IMR-90 (cell line): ENCODE results near the gene DNAJB5. TPM values are rescaled to one million over a fixed set of nuclear protein-coding genes. Genes with fewer than 3 reads are reported as not detected.

Experiments
- ATAC-seq: fragments of 200-7000 bp; cut with Tn5 transposase; 2 replicates; pipeline ENCODE4 v1.9.1; 2020; ENCODE audit warnings: low read depth, mild to moderate bottlenecking, moderate library complexity
- BruUV-seq: library from RNA; stranded (reverse); fragments of 400-500 nt; replicated peaks from 2 replicates; lab custom pipeline; 2021; lab: Mats Ljungman, UMichigan
- CTCF ChIA-PET: fragments of 300-600 bp; formaldehyde crosslinking; extraction: SDS; loops from one replicate; lab custom pipeline; 2021; ENCODE audit warnings: antibody characterized with exemption; lab: Yijun Ruan, JAX
- POLR2A ChIA-PET: fragments of 300-600 bp; sonication (Branson Sonifier 250); formaldehyde crosslinking; loops from one replicate; lab custom pipeline; 2022; ENCODE audit warnings: antibody characterized with exemption; ENCODE audit not compliant: unreplicated experiment; lab: Charles Lee
- DNase-seq: peaks from one replicate; pipeline ENCODE4 v3.0.0; 2013
- H2AFZ ChIP-seq: replicated peaks from 2 replicates; pipeline ENCODE3; 2013; ENCODE audit warnings: low read length, mild to moderate bottlenecking; ENCODE audit not compliant: poor library complexity
- H2AK5ac ChIP-seq: 2 replicates; pipeline ENCODE4 v1.6.1; 2013; ENCODE audit warnings: low read depth, low read length, inconsistent platforms
- H2AK9ac ChIP-seq: replicated peaks from 2 replicates; pipeline ENCODE3; 2013; ENCODE audit warnings: mild to moderate bottlenecking, low read depth, low read length, moderate library complexity; ENCODE audit not compliant: poor library complexity
- H2BK120ac ChIP-seq: 2 replicates; pipeline ENCODE4 v1.6.1; 2013; ENCODE audit warnings: low read depth, low read length, inconsistent platforms
- H2BK15ac ChIP-seq: 3 replicates; pipeline ENCODE4 v1.6.1; 2013; ENCODE audit warnings: low read depth, low read length, inconsistent platforms
- H2BK20ac ChIP-seq: 2 replicates; pipeline ENCODE4 v1.6.1; 2013; ENCODE audit warnings: low read depth, mild to moderate bottlenecking, inconsistent platforms, low read length, moderate library complexity
- H2BK5ac ChIP-seq: 2 replicates; pipeline ENCODE4 v1.6.1; 2013; ENCODE audit warnings: mild to moderate bottlenecking, low read depth, low read length, inconsistent platforms; ENCODE audit not compliant: poor library complexity, severe bottlenecking
- H3K14ac ChIP-seq: replicated peaks from 2 replicates; pipeline ENCODE4 v1.6.1; 2013; ENCODE audit warnings: low read depth, low read length, inconsistent platforms
- H3K18ac ChIP-seq: 2 replicates; pipeline ENCODE4 v1.6.1; 2013; ENCODE audit warnings: low read depth, low read length, control low read depth
- H3K23ac ChIP-seq: 2 replicates; pipeline ENCODE4 v1.6.1; 2013; ENCODE audit warnings: low read depth, low read length, inconsistent platforms
- H3K27ac ChIP-seq: 2 replicates; pipeline ENCODE4 v1.5.1; 2013; ENCODE audit warnings: mild to moderate bottlenecking, control low read depth, low read length; ENCODE audit not compliant: insufficient read depth
- H3K27me3 ChIP-seq: 2 replicates; pipeline ENCODE4 v1.6.1; 2013; ENCODE audit warnings: low read length; ENCODE audit not compliant: control insufficient read depth, insufficient read depth
- H3K36me3 ChIP-seq: 2 replicates; pipeline ENCODE4 v1.6.1; 2013; ENCODE audit warnings: low read length, mixed read lengths; ENCODE audit not compliant: control insufficient read depth, insufficient read depth
- H3K4ac ChIP-seq: 2 replicates; pipeline ENCODE4 v1.6.1; 2013; ENCODE audit warnings: low read depth, low read length, inconsistent platforms
- H3K4me1 ChIP-seq: 2 replicates; pipeline ENCODE4 v1.6.1; 2013; ENCODE audit warnings: low read length, mixed read lengths; ENCODE audit not compliant: control insufficient read depth, insufficient read depth
- H3K4me2 ChIP-seq: 2 replicates; pipeline ENCODE4 v1.6.1; 2013; ENCODE audit warnings: low read depth, mild to moderate bottlenecking, control low read depth, low read length, moderate library complexity
- H3K4me3 ChIP-seq: 2 replicates; pipeline ENCODE4 v1.5.1; 2013; ENCODE audit warnings: low read depth, mild to moderate bottlenecking, control low read depth, low read length, moderate library complexity; ENCODE audit not compliant: insufficient read depth
- H3K56ac ChIP-seq: 2 replicates; pipeline ENCODE4 v1.6.1; 2013; ENCODE audit warnings: low read length, inconsistent platforms; ENCODE audit not compliant: insufficient read depth; ENCODE audit errors: extremely low read depth
- H3K79me1 ChIP-seq, 2 experiments: 2 replicates each; pipeline ENCODE4 v1.6.1; 2013; ENCODE audit warnings: low read length in 2 of 2, inconsistent platforms in 1 of 2, low read depth in 1 of 2
- H3K9ac ChIP-seq: 2 replicates; pipeline ENCODE4 v1.6.1; 2013; ENCODE audit warnings: low read depth, low read length, control low read depth
- H3K9me1 ChIP-seq: 2 replicates; pipeline ENCODE4 v1.6.1; 2013; ENCODE audit warnings: low read length, inconsistent platforms; ENCODE audit not compliant: insufficient read depth
- H3K9me3 ChIP-seq: 2 replicates; pipeline ENCODE4 v1.6.1; 2013; ENCODE audit warnings: low read length; ENCODE audit not compliant: control insufficient read depth, insufficient read depth
- H4K20me1 ChIP-seq: 2 replicates; pipeline ENCODE4 v1.6.1; 2013; ENCODE audit warnings: low read length, inconsistent platforms; ENCODE audit not compliant: insufficient read depth
- H4K5ac ChIP-seq: 2 replicates; pipeline ENCODE4 v1.6.1; 2013; ENCODE audit warnings: mild to moderate bottlenecking, low read depth, low read length, control low read depth
- H4K8ac ChIP-seq, 2 experiments: 2 replicates each; pipeline ENCODE4 v1.6.1; 2013; ENCODE audit warnings: low read depth in 2 of 2, low read length in 2 of 2, control low read depth in 1 of 2, inconsistent platforms in 1 of 2
- H4K91ac ChIP-seq: 2 replicates; pipeline ENCODE4 v1.6.1; 2013; ENCODE audit warnings: low read depth, low read length, inconsistent platforms; ENCODE audit not compliant: insufficient read depth
- BHLHE40 ChIP-seq: fragments of 150-350 bp; IDR thresholded peaks from 2 replicates; pipeline ENCODE4 v1.6.1; 2016; ENCODE audit warnings: mild to moderate bottlenecking, low read depth, low read length
- CHD1 ChIP-seq: IDR thresholded peaks from 2 replicates; pipeline ENCODE4 v1.6.1; 2012; ENCODE audit warnings: low read depth, low read length, improper control_type of control experiment
- CTCF ChIP-seq: conservative IDR thresholded peaks from 2 replicates; pipeline ENCODE4 v1.5.1; 2012; ENCODE audit warnings: mild to moderate bottlenecking, low read depth, low read length, improper control_type of control experiment
- MAFK ChIP-seq: IDR thresholded peaks from 2 replicates; pipeline ENCODE4 v1.6.1; 2012; ENCODE audit warnings: low read depth, low read length, improper control_type of control experiment
- RAD21 ChIP-seq: IDR thresholded peaks from 2 replicates; pipeline ENCODE4 v1.6.1; 2012; ENCODE audit warnings: low read length, improper control_type of control experiment
- SMC3 ChIP-seq: fragments of 150-350 bp; IDR thresholded peaks from 2 replicates; pipeline ENCODE4 v1.6.1; 2016; ENCODE audit warnings: low read depth, mild to moderate bottlenecking, antibody characterized with exemption, low read length, moderate library complexity
- WGBS, 2 experiments: methylation state at CpG; one replicate each; pipeline versions ENCODE4 v1.1.5 to v1.1.7; 2013; ENCODE audit warnings: missing lambda C conversion rate in 2 of 2; ENCODE audit not compliant: insufficient read length in 1 of 2; ENCODE audit errors: extremely low coverage in 2 of 2; 5-methylcytosine and 5-hydroxymethylcytosine counted together
- dilution Hi-C: fragments of 300-500 bp; cut with HindIII; formaldehyde crosslinking; loops from one replicate; pipeline ENCODE4 v1.14.3; 2018; ENCODE audit warnings: low sequenced_read_pairs; ENCODE audit not compliant: unreplicated experiment
- in situ Hi-C: fragments of 300-500 bp; cut with MboI; formaldehyde crosslinking; loops from 3 replicates; pipeline ENCODE4 v1.14.3; 2019; ENCODE audit warnings: low sequenced_read_pairs, inconsistent platforms, mixed read lengths
- intact Hi-C: fragments of 100-400 bp; cut with micrococcal nuclease; formaldehyde crosslinking; loops from 2 replicates; pipeline ENCODE4 v1.10.0; 2022
- polyA plus RNA-seq, 3 experiments: library from polyadenylated mRNA; depleted of rRNA; stranded (reverse); fragments of >200 nt; gene quantifications; 2 replicates each; pipeline ENCODE4 v1.2.3, GENCODE V29; 2012; ENCODE audit warnings: low replicate concordance in 1 of 3
- total RNA-seq: library from RNA; depleted of rRNA; stranded (reverse); fragments of >200 nt; gene quantifications from 2 replicates; pipeline ENCODE4 v1.2.3, GENCODE V29; 2012
- TF ChIP-seq, protein P1 (sequence below): fragments of 150-350 bp; IDR thresholded peaks from 2 replicates; pipeline ENCODE4 v1.6.1; 2017; ENCODE audit warnings: mild to moderate bottlenecking, antibody characterized with exemption, low read length, low read depth

Gene DNAJB5
- total and polyA plus RNA-seq, 2 of the 4 experiments (the other 2 are of a cell fraction), result 11.4 to 14.9 TPM

- no CpG with 5 or more reads among the region's 4 CpGs for WGBS, 2 experiments
- H3K79me1 ChIP-seq, result peaks cover 13 to 69% of the 10 kb centered on the region in 2 experiments
- no peak overlapping the region for H3K56ac ChIP-seq
- no peaks in the 10 kb centered on the region for H4K20me1 ChIP-seq
- intact Hi-C loops, result loop anchor here (1.0 to 2.0 kb wide), 2 partner anchors 76 to 95 kb away; no protein-coding TSS in a partner anchor
- peak; percentile 49 for DNase-seq
- H3K36me3 ChIP-seq, result peaks cover 19% of the 10 kb centered on the region
- H3K18ac ChIP-seq, result no peak overlapping the region
- H2BK20ac ChIP-seq, result no peak overlapping the region
- peak overlapping the region; percentile 8; the same call in 1 of the 2 replicates for H3K4ac ChIP-seq
- H2AK9ac ChIP-seq, result peak overlapping the region; percentile 31
- H3K23ac ChIP-seq, result no peak overlapping the region
- no TSS peak for BruUV-seq
- peak overlapping the region; percentile 79 for H2AK5ac ChIP-seq
- peaks cover 44% of the 10 kb centered on the region for H3K4me1 ChIP-seq
- H2BK15ac ChIP-seq, result no peak overlapping the region; the same call in 2 of the 3 replicates
- H3K27ac ChIP-seq, result peak overlapping the region; percentile 84
- ChIA-PET CTCF (interaction anchor here (1.0 to 2.6 kb wide), 6 partner anchors 17 to 95 kb away, joined by 3 to 14 read pairs (median 4); no protein-coding TSS in a partner anchor), POLR2A (no interaction called here)
- in situ Hi-C loops, result no loop called here
- H4K5ac ChIP-seq, result no peak overlapping the region
- H3K4me3 ChIP-seq, result no peak overlapping the region
- peak overlapping the region in 1 of 2 experiments; percentile 29; a peak in 2 of 4 replicates for H4K8ac ChIP-seq
- dilution Hi-C loops, result no loop called here
- no peak overlapping the region for H3K14ac ChIP-seq
- H2AFZ ChIP-seq, result no peak overlapping the region
- TF ChIP-seq BHLHE40, result no peak
- peak; percentile 60 for TF ChIP-seq SMC3
- peak; percentile 75 for TF ChIP-seq RAD21
- no peak for TF ChIP-seq CHD1
- peak; percentile 67 for TF ChIP-seq CTCF
- no peak for TF ChIP-seq MAFK
- TF ChIP-seq, protein P1, sequence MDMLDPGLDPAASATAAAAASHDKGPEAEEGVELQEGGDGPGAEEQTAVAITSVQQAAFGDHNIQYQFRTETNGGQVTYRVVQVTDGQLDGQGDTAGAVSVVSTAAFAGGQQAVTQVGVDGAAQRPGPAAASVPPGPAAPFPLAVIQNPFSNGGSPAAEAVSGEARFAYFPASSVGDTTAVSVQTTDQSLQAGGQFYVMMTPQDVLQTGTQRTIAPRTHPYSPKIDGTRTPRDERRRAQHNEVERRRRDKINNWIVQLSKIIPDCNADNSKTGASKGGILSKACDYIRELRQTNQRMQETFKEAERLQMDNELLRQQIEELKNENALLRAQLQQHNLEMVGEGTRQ, result peak; percentile 78
- ATAC-seq, result peak; percentile 21
- H3K27me3 ChIP-seq, result no peaks in the 10 kb centered on the region
- no peak overlapping the region for H4K91ac ChIP-seq
- H2BK5ac ChIP-seq, result peak overlapping the region; percentile 60
- no peaks in the 10 kb centered on the region for H3K9me3 ChIP-seq
- H3K9ac ChIP-seq, result no peak overlapping the region
- H3K4me2 ChIP-seq, result no peak overlapping the region
- H2BK120ac ChIP-seq, result no peak overlapping the region; the same call in 1 of the 2 replicates
- H3K9me1 ChIP-seq, result peaks cover 39% of the 10 kb centered on the region
These were observed 4.8 kb downstream of the DNAJB5 start for GRCh38 chr9:34994260-34994899.
